Lower leg skin (tissue), 4 donors: ENCODE measurements around the gene CLN6. TPM values are rescaled to one million over a fixed set of nuclear protein-coding genes. Genes with fewer than 3 reads are reported as not detected.
"Not testable (repeated sequence)": the region's sequence is repeated elsewhere in the genome, so short reads cannot be mapped to it uniquely, and the experiment has no call there.

ENCODE experiments used
- DNase-seq, 2 donors: peaks; one replicate each; pipeline ENCODE4 v3.0.0-alpha.2; 2019; ENCODE audit warnings: low spot score in 2 of 2
- H3K4me3 ChIP-seq: fragments of 200-600 bp; sonication (generic); 2 replicates; pipeline ENCODE4 v1.5.1; 2017; ENCODE audit warnings: mild to moderate bottlenecking, low read depth; ENCODE audit not compliant: poor library complexity, severe bottlenecking
- CTCF ChIP-seq, 3 donors: fragments of 450-650 bp; IDR thresholded peaks; one replicate each; pipeline ENCODE4 v1.5.1; 2016; ENCODE audit warnings: antibody characterized with exemption in 3 of 3, mild to moderate bottlenecking in 3 of 3, moderate library complexity in 2 of 3
- POLR2A ChIP-seq, 2 donors: fragments of 450-650 bp; IDR thresholded peaks; one replicate each; pipeline ENCODE4 v1.6.1; 2016 to 2017; ENCODE audit warnings: antibody characterized with exemption in 2 of 2, mild to moderate bottlenecking in 1 of 2, moderate library complexity in 1 of 2
- WGBS, 2 donors: methylation state at CpG; one replicate each; pipeline ENCODE4 v1.1.5; 2018; 5-methylcytosine and 5-hydroxymethylcytosine counted together
- intact Hi-C: fragments of 100-400 bp; cut with DNase I; formaldehyde crosslinking; loops from one replicate; pipeline ENCODE4 v1.15.0; 2023; ENCODE audit warnings: low total_unique reads
- total RNA-seq, 4 donors: library from RNA; depleted of rRNA; stranded (reverse); fragments of >200 nt; gene quantifications; one replicate each; pipeline ENCODE4 v1.1.0, GENCODE V29; 2016

Gene CLN6
- total RNA-seq, 4 donors from 2014 or later: 9.9 to 22.5 (median 15.1) TPM

- no peak for DNase-seq
- intact Hi-C loops: no loop called here
- H3K4me3 ChIP-seq: no peak overlapping the region
- TF ChIP-seq CTCF (IDR thresholded peaks at IDR 0.05): no peak
- TF ChIP-seq POLR2A (IDR thresholded peaks at IDR 0.05): no peak
These were observed 51.8 kb downstream of the CLN6 start for GRCh38 chr15:68177742-68178141.

- intact Hi-C loops: no loop called here
- WGBS, 2 donors: 82 to 91% methylated on average over 3 of the region's 3 CpGs
- TF ChIP-seq CTCF (IDR thresholded peaks at IDR 0.05) (no peak), POLR2A (IDR thresholded peaks at IDR 0.05) (no peak)
These were observed 52.9 kb downstream of the CLN6 start for GRCh38 chr15:68176601-68177000.

GRCh38 chr15:68175526-68175925, 54.0 kb downstream of the CLN6 start:
- DNase-seq: no peak
- intact Hi-C loops: no loop called here
- WGBS, 2 donors: 69 to 76% methylated on average over 2 of the region's 2 CpGs

More at GRCh38 chr15:68176601-68177000, 52.9 kb downstream of the CLN6 start:
- H3K4me3 ChIP-seq: no peak overlapping the region
- DNase-seq: no peak

GRCh38 chr15:68173119-68173518, 56.4 kb downstream of the CLN6 start:
- no peak overlapping the region for H3K4me3 ChIP-seq
- TF ChIP-seq POLR2A (IDR thresholded peaks at IDR 0.05) (no peak), CTCF (IDR thresholded peaks at IDR 0.05) (no peak)
- DNase-seq: no peak
- WGBS, 2 donors: 94 to 99% methylated on average over 4 of the region's 4 CpGs
- intact Hi-C loops: no loop called here

More at GRCh38 chr15:68175526-68175925, 54.0 kb downstream of the CLN6 start:
- H3K4me3 ChIP-seq: no peak overlapping the region
- TF ChIP-seq POLR2A (IDR thresholded peaks at IDR 0.05) (no peak), CTCF (IDR thresholded peaks at IDR 0.05) (no peak)

- WGBS, 2 donors: 70 to 96% methylated on average over 2 of the region's 2 CpGs
- intact Hi-C loops: not testable (repeated sequence)
These were observed 57.5 kb downstream of the CLN6 start for GRCh38 chr15:68172037-68172436.

GRCh38 chr15:68166847-68167246, 62.7 kb downstream of the CLN6 start:
- intact Hi-C loops: no loop called here
- no peak overlapping the region for H3K4me3 ChIP-seq
- WGBS, 2 donors: 76 to 86% methylated on average over 4 of the region's 4 CpGs
- TF ChIP-seq CTCF (IDR thresholded peaks at IDR 0.05): no peak
- TF ChIP-seq POLR2A (IDR thresholded peaks at IDR 0.05): no peak
- DNase-seq: no peak

More at GRCh38 chr15:68172037-68172436, 57.5 kb downstream of the CLN6 start:
- not testable (repeated sequence) for H3K4me3 ChIP-seq, DNase-seq
